Prostate gland (tissue), 2 donors: ENCODE measurements around the gene PSMA6. TPM values are rescaled to one million over a fixed set of nuclear protein-coding genes. Genes with fewer than 3 reads are reported as not detected.

Experiments
- DNase-seq: peaks from one replicate; pipeline ENCODE4 v3.0.0-alpha.2; 2019; ENCODE audit warnings: low spot score
- H3K27ac ChIP-seq, 2 donors: fragments of 200-600 bp; sonication (generic); 2 replicates each; pipeline ENCODE4 v1.5.1; 2017 to 2019
- H3K27me3 ChIP-seq: fragments of 200-600 bp; sonication (generic); replicated peaks from 2 replicates; pipeline ENCODE4 v1.5.1; 2019; ENCODE audit not compliant: insufficient read depth
- H3K36me3 ChIP-seq, 2 donors: fragments of 200-600 bp; sonication (generic); 1 replicate in 1 of 2; 2 replicates in 1 of 2; pipeline versions ENCODE4 v1.5.1 to v1.8.1; 2017 to 2019
- H3K4me1 ChIP-seq: fragments of 200-600 bp; sonication (generic); replicated peaks from 2 replicates; pipeline ENCODE4 v1.5.1; 2019
- H3K4me3 ChIP-seq, 2 donors: fragments of 200-600 bp; sonication (generic); 2 replicates each; pipeline ENCODE4 v1.5.1; 2017 to 2019
- H3K9me3 ChIP-seq: fragments of 200-600 bp; sonication (generic); 2 replicates; pipeline ENCODE4 v1.5.1; 2017
- POLR2A ChIP-seq: fragments of 450-650 bp; IDR thresholded peaks from one replicate; pipeline ENCODE4 v1.6.1; 2016; ENCODE audit warnings: antibody characterized with exemption, mild to moderate bottlenecking
- POLR2AphosphoS5 ChIP-seq: sonication (generic); formaldehyde crosslinking; IDR thresholded peaks from one replicate; pipeline ENCODE4 v1.6.1; 2017; ENCODE audit warnings: antibody characterized with exemption
- WGBS: methylation state at CpG from one replicate; pipeline ENCODE4 v1.1.5; 2018; 5-methylcytosine and 5-hydroxymethylcytosine counted together
- intact Hi-C: fragments of 100-400 bp; cut with DNase I; formaldehyde crosslinking; loops from one replicate; pipeline ENCODE4 v1.14.2; 2022
- total RNA-seq, 2 donors: library from RNA; depleted of rRNA; stranded (reverse); fragments of >200 nt; gene quantifications; one replicate each; pipeline ENCODE4 v1.1.0, GENCODE V29; 2016
- TF ChIP-seq, protein P1 (sequence below), 4 experiments: fragments of 200-600 bp in 2 of 4; fragments of 450-650 bp in 2 of 4; sonication (generic) in 2 of 4; IDR thresholded peaks; 1 replicate in 3 of 4; 2 replicates in 1 of 4; pipeline ENCODE4 v1.5.1; 2016 to 2019; ENCODE audit warnings: antibody characterized with exemption in 4 of 4, mild to moderate bottlenecking in 2 of 4, moderate library complexity in 2 of 4

PSMA6 gene
- total RNA-seq = 100 to 1,000 TPM in 1 of 2 donors, 10 to 100 TPM in 1; 84.1 to 181 TPM

DNA sequence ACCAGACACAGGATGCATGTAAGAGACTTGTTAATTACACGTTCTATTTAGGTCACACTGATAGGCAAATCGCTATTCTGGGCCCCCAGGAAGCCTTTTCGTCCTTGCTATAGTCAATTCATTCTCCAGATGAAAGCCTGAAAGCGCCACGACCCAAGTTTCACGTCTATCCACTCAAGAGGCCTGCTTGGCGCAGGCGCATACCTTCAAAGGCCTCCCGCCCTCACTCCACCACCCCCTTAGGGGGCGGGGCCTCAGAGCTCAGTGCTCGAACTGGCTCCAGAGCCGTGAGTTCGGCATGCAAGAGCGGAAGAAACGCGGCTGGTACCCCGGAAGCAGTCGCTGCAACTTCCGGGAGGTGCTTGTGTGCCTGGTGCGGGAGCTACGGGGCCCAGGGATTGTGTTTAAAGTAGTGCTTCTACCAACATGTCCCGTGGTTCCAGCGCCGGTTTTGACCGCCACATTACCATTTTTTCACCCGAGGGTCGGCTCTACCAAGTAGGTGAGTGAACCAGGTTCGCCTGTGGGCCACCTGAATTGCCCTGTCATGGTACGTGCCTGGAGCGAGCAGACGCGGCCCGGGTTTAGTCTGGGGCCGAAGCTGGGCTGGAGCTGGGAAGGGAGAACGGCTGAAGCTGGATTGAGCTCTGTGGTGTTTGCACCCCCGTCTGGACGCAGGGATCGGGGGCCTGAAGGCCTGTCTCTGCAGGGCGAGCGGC is at the start of gene PSMA6:
TSS of gene PSMA6 (plus strand) at position 332 of the 719 bp plus-strand sequence. CDS start at position 427, 95 bp downstream.
- Histone ChIP-seq H3K9me3 (no peaks in the 10 kb centered on the region), H3K27me3 (no peaks in the 10 kb centered on the region), H3K27ac (peak within 1 kb of the TSS; percentile 73 to 82), H3K36me3 (no peaks in the 10 kb centered on the region), H3K4me1 (peaks cover 6% of the 10 kb centered on the region), H3K4me3 (peak within 1 kb of the TSS; percentile 47 to 59)
- under 1% methylated on average over 38 of the region's 40 CpGs for WGBS
- peak; percentile 99 for DNase-seq
- intact Hi-C loops = loop anchor here (1.0 to 10.0 kb wide), 4 partner anchors 45 to 112 kb away; partner anchors contain the start of gene NFKBIA
- TF ChIP-seq, protein P1, sequence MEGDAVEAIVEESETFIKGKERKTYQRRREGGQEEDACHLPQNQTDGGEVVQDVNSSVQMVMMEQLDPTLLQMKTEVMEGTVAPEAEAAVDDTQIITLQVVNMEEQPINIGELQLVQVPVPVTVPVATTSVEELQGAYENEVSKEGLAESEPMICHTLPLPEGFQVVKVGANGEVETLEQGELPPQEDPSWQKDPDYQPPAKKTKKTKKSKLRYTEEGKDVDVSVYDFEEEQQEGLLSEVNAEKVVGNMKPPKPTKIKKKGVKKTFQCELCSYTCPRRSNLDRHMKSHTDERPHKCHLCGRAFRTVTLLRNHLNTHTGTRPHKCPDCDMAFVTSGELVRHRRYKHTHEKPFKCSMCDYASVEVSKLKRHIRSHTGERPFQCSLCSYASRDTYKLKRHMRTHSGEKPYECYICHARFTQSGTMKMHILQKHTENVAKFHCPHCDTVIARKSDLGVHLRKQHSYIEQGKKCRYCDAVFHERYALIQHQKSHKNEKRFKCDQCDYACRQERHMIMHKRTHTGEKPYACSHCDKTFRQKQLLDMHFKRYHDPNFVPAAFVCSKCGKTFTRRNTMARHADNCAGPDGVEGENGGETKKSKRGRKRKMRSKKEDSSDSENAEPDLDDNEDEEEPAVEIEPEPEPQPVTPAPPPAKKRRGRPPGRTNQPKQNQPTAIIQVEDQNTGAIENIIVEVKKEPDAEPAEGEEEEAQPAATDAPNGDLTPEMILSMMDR (IDR thresholded peaks at IDR 0.05) = peak in 1 of 4 experiments; percentile 6
- TF ChIP-seq POLR2A = peak; percentile 73
- peak; percentile 99 for TF ChIP-seq POLR2AphosphoS5

GRCh38 chr14:35242599-35243311 is 49.4 kb upstream of the PSMA6 start:
- no peaks in the 10 kb centered on the region for H3K9me3 ChIP-seq
- H3K4me3 ChIP-seq = no peak overlapping the region
- no peak overlapping the region for H3K27ac ChIP-seq
- H3K4me1 ChIP-seq = no peaks in the 10 kb centered on the region
- intact Hi-C loops = no loop called here
- H3K36me3 ChIP-seq = no peaks in the 10 kb centered on the region
- no peak for DNase-seq
- H3K27me3 ChIP-seq = no peaks in the 10 kb centered on the region
- WGBS = 93% methylated on average over 5 of the region's 5 CpGs
- TF ChIP-seq, protein P1 (IDR thresholded peaks at IDR 0.05) = no peak
- TF ChIP-seq POLR2AphosphoS5 (no peak), POLR2A (no peak)

GRCh38 chr14:35243956-35244355 is 48.2 kb upstream of the PSMA6 start:
- TF ChIP-seq POLR2A (no peak), POLR2AphosphoS5 (no peak)
- TF ChIP-seq, protein P1 (IDR thresholded peaks at IDR 0.05) = no peak
- Histone ChIP-seq H3K27me3 (no peaks in the 10 kb centered on the region), H3K4me1 (no peaks in the 10 kb centered on the region), H3K27ac (no peak overlapping the region), H3K9me3 (no peaks in the 10 kb centered on the region), H3K36me3 (no peaks in the 10 kb centered on the region), H3K4me3 (no peak overlapping the region)
- intact Hi-C loops = no loop called here
- 88% methylated on average over 2 of the region's 2 CpGs for WGBS
- DNase-seq = no peak

- Histone ChIP-seq H3K9me3 (no peaks in the 10 kb centered on the region), H3K27me3 (no peaks in the 10 kb centered on the region), H3K27ac (no peak overlapping the region), H3K4me3 (no peak overlapping the region), H3K36me3 (no peaks in the 10 kb centered on the region), H3K4me1 (no peaks in the 10 kb centered on the region)
- intact Hi-C loops = no loop called here
- WGBS = 94% methylated on average over 4 of the region's 4 CpGs
- TF ChIP-seq POLR2A (no peak), POLR2AphosphoS5 (no peak)
- TF ChIP-seq, protein P1 (IDR thresholded peaks at IDR 0.05) = no peak
- no peak for DNase-seq
These were observed 47.6 kb upstream of the PSMA6 start for GRCh38 chr14:35244542-35244941.
